ENCODE data around the gene SKA1.
"Not testable (repeated sequence)": the region's sequence is repeated elsewhere in the genome, so short reads cannot be mapped to it uniquely, and the experiment has no call there.

Gene SKA1

GRCh38 chr18:50432915-50433314, 58.1 kb downstream of the SKA1 start:
- DNase-seq = no peak

GRCh38 chr18:50436742-50437141, 61.9 kb downstream of the SKA1 start:
- DNase-seq = not testable (repeated sequence)

GRCh38 chr18:50439460-50440015, 64.7 kb downstream of the SKA1 start:
- DNase-seq = no peak

- DNase-seq = no peak
These were observed 66.2 kb downstream of the SKA1 start for GRCh38 chr18:50441016-50441415.

GRCh38 chr18:50441501-50441900, 66.7 kb downstream of the SKA1 start:
- no peak for DNase-seq

All from GF-D8 (cell line).